ENCODE results near the gene LCN1. TPM values are rescaled to one million over a fixed set of nuclear protein-coding genes. Genes with fewer than 3 reads are reported as not detected.
"Not testable (repeated sequence)": the region's sequence is repeated elsewhere in the genome, so short reads cannot be mapped to it uniquely, and the experiment has no call there.

LCN1 gene
- polyA plus RNA-seq, 1 donor from 2014 or later, result not detected

DNA sequence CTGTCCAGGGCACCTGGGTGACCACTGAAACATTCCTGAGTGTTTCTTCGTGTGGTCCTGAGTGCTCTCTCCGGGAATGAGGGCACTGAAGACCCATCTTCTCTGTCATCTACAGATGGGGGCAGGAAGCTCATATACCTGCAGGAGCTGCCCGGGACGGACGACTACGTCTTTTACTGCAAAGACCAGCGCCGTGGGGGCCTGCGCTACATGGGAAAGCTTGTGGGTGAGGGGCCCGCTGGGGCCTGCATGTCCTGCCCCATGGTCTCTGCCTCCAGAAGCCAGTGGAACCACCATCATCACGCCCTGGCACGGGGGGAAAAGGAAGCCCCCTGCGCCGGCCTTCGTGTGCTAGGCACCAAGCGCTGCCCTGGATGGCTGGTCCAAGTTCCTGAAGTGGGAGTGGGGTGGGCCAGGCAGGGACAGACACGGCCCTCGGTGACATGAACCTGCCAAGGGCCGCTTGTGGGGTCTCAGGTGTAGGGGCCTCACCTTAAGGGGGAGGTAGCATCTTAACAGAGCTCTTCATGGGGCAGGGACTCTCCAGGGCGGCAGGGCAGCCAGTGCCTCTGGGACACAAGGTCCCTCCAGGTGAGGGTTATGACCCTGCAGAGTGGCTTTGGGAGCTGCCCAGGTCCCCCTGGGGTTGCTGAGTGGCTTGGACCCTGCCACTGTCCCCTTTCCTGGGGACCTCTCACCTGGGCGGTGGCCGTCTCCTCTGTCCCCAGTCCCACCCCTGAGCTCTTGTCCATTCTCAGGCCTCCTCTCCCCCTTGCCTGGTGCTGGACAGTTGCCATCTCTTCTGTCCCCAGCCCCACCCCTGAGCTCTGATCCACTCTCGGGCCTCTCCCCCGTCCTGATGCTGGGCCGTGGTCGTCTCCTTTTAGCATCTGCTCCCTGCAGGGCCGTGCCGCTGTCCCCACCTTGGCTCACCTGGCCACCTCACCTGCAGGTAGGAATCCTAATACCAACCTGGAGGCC, 26.8 kb downstream of the LCN1 start:
- no peak overlapping the region for H2AFZ ChIP-seq (ENCODE audit: low read depth, low read length)
- H3K4me3 ChIP-seq (ENCODE audit: low read length), result no peak overlapping the region

DNA sequence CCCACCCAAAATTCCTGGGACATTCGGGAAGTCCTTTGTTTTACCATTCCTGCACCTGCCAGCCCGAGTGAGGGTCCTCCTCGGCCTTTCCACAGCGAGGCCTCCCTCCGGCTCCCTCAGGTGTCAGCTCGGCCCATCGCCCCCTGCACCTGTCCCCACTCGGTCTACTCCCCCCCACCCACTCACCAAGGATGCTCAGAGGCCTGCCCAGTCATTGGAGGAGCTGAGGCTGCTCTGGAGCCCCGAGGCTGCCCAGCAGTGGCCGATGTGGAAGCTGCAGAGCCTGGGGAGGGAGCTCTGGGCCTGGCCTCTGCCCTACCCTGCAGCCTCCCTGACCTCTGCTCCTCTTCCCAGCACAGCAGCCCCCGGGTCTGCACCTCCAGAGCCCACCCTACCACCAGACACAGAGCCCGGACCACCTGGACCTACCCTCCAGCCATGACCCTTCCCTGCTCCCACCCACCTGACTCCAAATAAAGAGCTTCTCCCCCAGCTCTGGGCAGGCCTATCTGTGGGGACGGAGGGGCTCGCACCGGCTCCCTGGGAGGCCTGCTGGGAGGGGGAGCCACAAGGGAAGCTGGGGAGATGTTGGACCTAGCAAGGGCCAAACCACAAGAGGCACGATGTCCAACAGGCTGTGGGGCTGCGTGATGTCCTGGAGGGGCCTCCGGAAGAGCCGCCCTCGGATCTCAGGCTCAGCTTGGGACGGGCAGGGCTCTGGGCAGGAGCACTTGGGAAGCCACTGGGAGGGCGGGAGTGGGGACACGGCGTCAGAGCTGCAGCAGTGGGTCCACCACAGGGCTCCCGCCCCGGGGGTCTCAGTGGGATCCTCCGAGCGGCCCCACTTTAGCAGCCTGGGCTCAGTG, 28.5 kb downstream of the LCN1 start:
- H3K9ac ChIP-seq (ENCODE audit: low read length); H3K79me2 ChIP-seq (replicated peaks; ENCODE audit: insufficient read depth, low read length); H2AFZ ChIP-seq (ENCODE audit: low read depth, low read length); H4K20me1 ChIP-seq (ENCODE audit: insufficient read depth); H3K36me3 ChIP-seq (ENCODE audit: insufficient read depth, low read length); H3F3A ChIP-seq (ENCODE audit: insufficient read depth, low read length, poor library complexity, severe bottlenecking); H3K27ac ChIP-seq (ENCODE audit: low read length); H3K9me3 ChIP-seq (ENCODE audit: low read length); H3K9me2 ChIP-seq (ENCODE audit: insufficient read depth, low read length); H3K27me3 ChIP-seq (ENCODE audit: insufficient read depth, low read depth, low read length); H3K4me3 ChIP-seq (ENCODE audit: low read length); H3K4me2 ChIP-seq (ENCODE audit: low read length): not testable (repeated sequence)

More for the DNA sequence above, 26.8 kb downstream of the LCN1 start:
- H3K27me3 ChIP-seq (ENCODE audit: insufficient read depth, low read depth, low read length), result no peaks in the 10 kb centered on the region
- no peaks in the 10 kb centered on the region for H3F3A ChIP-seq (ENCODE audit: insufficient read depth, low read length, poor library complexity, severe bottlenecking)
- H3K4me2 ChIP-seq (ENCODE audit: low read length), result no peak overlapping the region
- no peak overlapping the region for H3K27ac ChIP-seq (ENCODE audit: low read length)
- no peaks in the 10 kb centered on the region for H3K9me2 ChIP-seq (ENCODE audit: insufficient read depth, low read length)
- H3K36me3 ChIP-seq (ENCODE audit: insufficient read depth, low read length), result no peaks in the 10 kb centered on the region
- no peak for TF ChIP-seq EZH2 (IDR thresholded peaks at IDR 0.05; ENCODE audit: borderline replicate concordance, insufficient read depth, low read length, poor library complexity, severe bottlenecking)
- no peak for TF ChIP-seq RAD21 (conservative IDR thresholded peaks at IDR 0.05)
- TF ChIP-seq TAF1 (IDR thresholded peaks at IDR 0.05; ENCODE audit: low read depth), result no peak
- no peak for TF ChIP-seq SMC3 (conservative IDR thresholded peaks at IDR 0.05; ENCODE audit: poor library complexity)
- TF ChIP-seq, protein P1, sequence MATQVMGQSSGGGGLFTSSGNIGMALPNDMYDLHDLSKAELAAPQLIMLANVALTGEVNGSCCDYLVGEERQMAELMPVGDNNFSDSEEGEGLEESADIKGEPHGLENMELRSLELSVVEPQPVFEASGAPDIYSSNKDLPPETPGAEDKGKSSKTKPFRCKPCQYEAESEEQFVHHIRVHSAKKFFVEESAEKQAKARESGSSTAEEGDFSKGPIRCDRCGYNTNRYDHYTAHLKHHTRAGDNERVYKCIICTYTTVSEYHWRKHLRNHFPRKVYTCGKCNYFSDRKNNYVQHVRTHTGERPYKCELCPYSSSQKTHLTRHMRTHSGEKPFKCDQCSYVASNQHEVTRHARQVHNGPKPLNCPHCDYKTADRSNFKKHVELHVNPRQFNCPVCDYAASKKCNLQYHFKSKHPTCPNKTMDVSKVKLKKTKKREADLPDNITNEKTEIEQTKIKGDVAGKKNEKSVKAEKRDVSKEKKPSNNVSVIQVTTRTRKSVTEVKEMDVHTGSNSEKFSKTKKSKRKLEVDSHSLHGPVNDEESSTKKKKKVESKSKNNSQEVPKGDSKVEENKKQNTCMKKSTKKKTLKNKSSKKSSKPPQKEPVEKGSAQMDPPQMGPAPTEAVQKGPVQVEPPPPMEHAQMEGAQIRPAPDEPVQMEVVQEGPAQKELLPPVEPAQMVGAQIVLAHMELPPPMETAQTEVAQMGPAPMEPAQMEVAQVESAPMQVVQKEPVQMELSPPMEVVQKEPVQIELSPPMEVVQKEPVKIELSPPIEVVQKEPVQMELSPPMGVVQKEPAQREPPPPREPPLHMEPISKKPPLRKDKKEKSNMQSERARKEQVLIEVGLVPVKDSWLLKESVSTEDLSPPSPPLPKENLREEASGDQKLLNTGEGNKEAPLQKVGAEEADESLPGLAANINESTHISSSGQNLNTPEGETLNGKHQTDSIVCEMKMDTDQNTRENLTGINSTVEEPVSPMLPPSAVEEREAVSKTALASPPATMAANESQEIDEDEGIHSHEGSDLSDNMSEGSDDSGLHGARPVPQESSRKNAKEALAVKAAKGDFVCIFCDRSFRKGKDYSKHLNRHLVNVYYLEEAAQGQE (IDR thresholded peaks at IDR 0.05; ENCODE audit: borderline replicate concordance), result no peak
- TF ChIP-seq EP300 (conservative IDR thresholded peaks at IDR 0.05; ENCODE audit: poor library complexity, severe bottlenecking), result no peak
- TF ChIP-seq POLR2AphosphoS5 (IDR thresholded peaks at IDR 0.05), result no peak
- H4K20me1 ChIP-seq (ENCODE audit: insufficient read depth), result no peaks in the 10 kb centered on the region
- H3K9ac ChIP-seq (ENCODE audit: low read length), result no peak overlapping the region
- H3K79me2 ChIP-seq (replicated peaks; ENCODE audit: insufficient read depth, low read length), result no peaks in the 10 kb centered on the region
- no peaks in the 10 kb centered on the region for H3K9me3 ChIP-seq (ENCODE audit: low read length)

DNA sequence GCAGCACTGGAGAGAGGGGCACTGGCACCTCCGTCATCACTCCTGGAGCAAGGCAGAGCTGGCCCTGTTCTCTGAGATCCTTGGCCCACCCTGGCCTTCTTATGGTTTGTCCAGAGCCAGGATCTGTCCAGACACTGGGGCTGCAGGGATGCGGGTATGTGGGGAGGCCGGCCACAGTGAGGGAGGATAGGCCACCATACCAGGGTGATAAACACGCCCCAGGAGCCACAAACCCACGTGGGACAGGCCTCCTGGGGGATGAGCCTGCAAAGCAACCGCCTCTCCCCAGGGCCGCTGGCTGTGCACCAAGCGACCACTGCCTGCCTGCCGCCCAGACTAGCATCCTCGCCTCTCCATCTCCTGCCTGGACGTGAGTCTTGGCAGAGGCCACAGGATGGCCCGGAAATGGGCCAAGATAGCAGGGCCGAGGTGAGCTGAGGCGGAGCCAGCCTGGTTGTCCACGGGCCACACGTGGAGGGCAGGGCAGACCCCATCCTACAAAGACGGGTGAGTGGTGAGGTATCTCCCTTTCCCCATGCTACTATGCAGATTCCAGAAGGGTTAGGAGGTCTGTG, 29.2 kb downstream of the LCN1 start:
- H2AFZ ChIP-seq (ENCODE audit: low read depth, low read length), result no peak overlapping the region
- H3K9me3 ChIP-seq (ENCODE audit: low read length), result no peaks in the 10 kb centered on the region
- H3K4me2 ChIP-seq (ENCODE audit: low read length), result no peak overlapping the region
- H4K20me1 ChIP-seq (ENCODE audit: insufficient read depth), result no peaks in the 10 kb centered on the region
- H3F3A ChIP-seq (ENCODE audit: insufficient read depth, low read length, poor library complexity, severe bottlenecking), result no peaks in the 10 kb centered on the region
- no peak overlapping the region for H3K4me3 ChIP-seq (ENCODE audit: low read length)
- H3K27ac ChIP-seq (ENCODE audit: low read length), result no peak overlapping the region
- H3K36me3 ChIP-seq (ENCODE audit: insufficient read depth, low read length), result no peaks in the 10 kb centered on the region
- H3K9ac ChIP-seq (ENCODE audit: low read length), result no peak overlapping the region
- H3K27me3 ChIP-seq (ENCODE audit: insufficient read depth, low read depth, low read length), result no peaks in the 10 kb centered on the region
- TF ChIP-seq TAF1 (IDR thresholded peaks at IDR 0.05; ENCODE audit: low read depth) (no peak), EP300 (conservative IDR thresholded peaks at IDR 0.05; ENCODE audit: poor library complexity, severe bottlenecking) (no peak), SMC3 (conservative IDR thresholded peaks at IDR 0.05; ENCODE audit: poor library complexity) (no peak), EZH2 (IDR thresholded peaks at IDR 0.05; ENCODE audit: borderline replicate concordance, insufficient read depth, low read length, poor library complexity, severe bottlenecking) (no peak), MXI1 (conservative IDR thresholded peaks at IDR 0.05; ENCODE audit: poor library complexity, severe bottlenecking) (no peak), POLR2AphosphoS5 (IDR thresholded peaks at IDR 0.05) (no peak), RAD21 (conservative IDR thresholded peaks at IDR 0.05) (no peak)
- TF ChIP-seq, protein P1 (IDR thresholded peaks at IDR 0.05; ENCODE audit: borderline replicate concordance), result no peak
- TF ChIP-seq, protein P2, sequence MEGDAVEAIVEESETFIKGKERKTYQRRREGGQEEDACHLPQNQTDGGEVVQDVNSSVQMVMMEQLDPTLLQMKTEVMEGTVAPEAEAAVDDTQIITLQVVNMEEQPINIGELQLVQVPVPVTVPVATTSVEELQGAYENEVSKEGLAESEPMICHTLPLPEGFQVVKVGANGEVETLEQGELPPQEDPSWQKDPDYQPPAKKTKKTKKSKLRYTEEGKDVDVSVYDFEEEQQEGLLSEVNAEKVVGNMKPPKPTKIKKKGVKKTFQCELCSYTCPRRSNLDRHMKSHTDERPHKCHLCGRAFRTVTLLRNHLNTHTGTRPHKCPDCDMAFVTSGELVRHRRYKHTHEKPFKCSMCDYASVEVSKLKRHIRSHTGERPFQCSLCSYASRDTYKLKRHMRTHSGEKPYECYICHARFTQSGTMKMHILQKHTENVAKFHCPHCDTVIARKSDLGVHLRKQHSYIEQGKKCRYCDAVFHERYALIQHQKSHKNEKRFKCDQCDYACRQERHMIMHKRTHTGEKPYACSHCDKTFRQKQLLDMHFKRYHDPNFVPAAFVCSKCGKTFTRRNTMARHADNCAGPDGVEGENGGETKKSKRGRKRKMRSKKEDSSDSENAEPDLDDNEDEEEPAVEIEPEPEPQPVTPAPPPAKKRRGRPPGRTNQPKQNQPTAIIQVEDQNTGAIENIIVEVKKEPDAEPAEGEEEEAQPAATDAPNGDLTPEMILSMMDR (IDR thresholded peaks at IDR 0.05; ENCODE audit: poor library complexity, severe bottlenecking), result no peak
- H3K79me2 ChIP-seq (replicated peaks; ENCODE audit: insufficient read depth, low read length), result no peaks in the 10 kb centered on the region
- no peaks in the 10 kb centered on the region for H3K9me2 ChIP-seq (ENCODE audit: insufficient read depth, low read length)

All from neural cell (in vitro differentiated cells).